ES-I3 (cell line): ENCODE measurements around the gene TMEM270.
"Not testable (repeated sequence)": the region's sequence is repeated elsewhere in the genome, so short reads cannot be mapped to it uniquely, and the experiment has no call there.

ENCODE experiments used
- H3K36me3 ChIP-seq: 2 replicates; pipeline ENCODE4 v1.6.1; 2013; ENCODE audit warnings: mild to moderate bottlenecking, low read length, control low read depth, moderate library complexity; ENCODE audit not compliant: insufficient read depth
- H3K4me1 ChIP-seq: 2 replicates; pipeline ENCODE4 v1.6.1; 2013; ENCODE audit warnings: mild to moderate bottlenecking, control low read depth, low read length; ENCODE audit not compliant: insufficient read depth
- H3K9ac ChIP-seq: 2 replicates; pipeline ENCODE4 v1.6.1; 2013; ENCODE audit warnings: low read depth, mild to moderate bottlenecking, low read length, moderate library complexity
- H3K9me3 ChIP-seq: 2 replicates; pipeline ENCODE4 v1.6.1; 2013; ENCODE audit warnings: mild to moderate bottlenecking, low read length, moderate library complexity; ENCODE audit not compliant: control insufficient read depth, insufficient read depth

The TMEM270 gene

DNA sequence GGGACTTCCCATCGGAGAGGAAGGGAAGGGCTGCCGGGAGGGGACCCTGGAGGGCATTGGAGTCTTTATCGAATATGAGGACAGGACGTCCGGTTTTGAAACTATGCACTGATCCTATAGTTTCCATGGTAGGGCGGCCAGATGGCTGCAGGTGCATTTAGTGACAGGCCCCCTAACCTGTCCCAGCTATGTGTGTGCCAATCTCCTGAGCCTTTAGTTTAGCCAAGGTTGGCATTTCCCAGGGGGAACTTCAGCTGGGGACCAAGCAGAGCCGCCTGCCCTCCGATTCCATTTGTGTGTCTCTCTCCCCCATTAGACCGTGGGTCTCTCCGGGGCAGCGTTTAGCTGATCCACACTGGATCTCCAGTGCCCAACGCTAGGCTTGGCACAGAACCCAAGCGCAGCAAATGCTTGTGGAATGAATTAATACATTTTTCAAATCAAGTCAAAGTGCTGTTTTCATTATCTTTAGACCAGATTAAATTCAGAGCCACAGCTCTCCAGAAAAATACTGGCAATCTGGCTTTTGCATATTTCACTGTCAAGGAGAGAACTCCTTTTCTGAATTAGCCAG is 19.9 kb downstream of the TMEM270 start:
- H3K9ac ChIP-seq: no peak overlapping the region
- no peaks in the 10 kb centered on the region for H3K4me1 ChIP-seq

GRCh38 chr7:73881352-73882046 is 20.5 kb downstream of the TMEM270 start:
- Histone ChIP-seq H3K36me3 (no peaks in the 10 kb centered on the region), H3K4me1 (no peaks in the 10 kb centered on the region; the same call in 1 of the 2 replicates), H3K9me3 (no peaks in the 10 kb centered on the region), H3K9ac (no peak overlapping the region)

More for the DNA sequence above, 19.9 kb downstream of the TMEM270 start:
- Histone ChIP-seq H3K36me3 (no peaks in the 10 kb centered on the region), H3K9me3 (no peaks in the 10 kb centered on the region)

GRCh38 chr7:73882047-73882402 is 21.1 kb downstream of the TMEM270 start:
- no peak overlapping the region for H3K9ac ChIP-seq
- H3K4me1 ChIP-seq: peaks cover 4% of the 10 kb centered on the region; the same call in 1 of the 2 replicates
- H3K9me3 ChIP-seq: no peaks in the 10 kb centered on the region
- no peaks in the 10 kb centered on the region for H3K36me3 ChIP-seq

DNA sequence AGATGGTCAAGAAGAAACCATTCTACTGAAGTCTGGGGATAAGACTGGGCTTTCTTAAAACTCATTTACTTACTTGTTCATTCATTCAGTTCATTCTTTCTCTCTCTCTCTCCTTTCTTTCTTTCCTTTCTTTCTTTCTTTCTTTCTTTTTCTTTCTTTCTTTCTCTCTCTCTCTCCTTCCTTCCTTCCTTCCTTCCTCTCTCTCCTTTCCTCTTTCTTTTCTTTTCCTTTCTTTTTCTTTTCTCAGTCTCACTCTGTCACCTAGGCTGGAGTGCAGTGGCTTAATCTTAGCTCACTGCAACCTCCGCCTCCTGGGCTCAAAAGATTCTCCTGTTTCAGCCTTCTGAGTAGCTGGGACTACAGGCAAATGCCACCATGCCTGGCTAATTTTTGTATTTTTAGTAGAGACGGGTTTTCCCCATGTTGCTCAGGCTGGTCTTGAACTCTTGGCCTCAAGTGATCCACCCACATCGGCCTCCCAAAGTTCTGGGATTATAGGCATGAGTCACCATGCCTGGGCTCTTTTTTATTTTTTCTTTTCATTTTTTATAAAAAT is 24.0 kb downstream of the TMEM270 start:
- not testable (repeated sequence) for H3K9ac ChIP-seq, H3K36me3 ChIP-seq, H3K4me1 ChIP-seq, H3K9me3 ChIP-seq

GRCh38 chr7:73885433-73885974 is 24.5 kb downstream of the TMEM270 start:
- no peaks in the 10 kb centered on the region for H3K36me3 ChIP-seq

GRCh38 chr7:73885975-73886798 is 25.2 kb downstream of the TMEM270 start:
- Histone ChIP-seq H3K4me1 (peaks cover 4% of the 10 kb centered on the region; the same call in 1 of the 2 replicates), H3K36me3 (no peaks in the 10 kb centered on the region), H3K9me3 (no peaks in the 10 kb centered on the region), H3K9ac (no peak overlapping the region)

More at GRCh38 chr7:73885433-73885974, 24.5 kb downstream of the TMEM270 start:
- H3K9me3 ChIP-seq: no peaks in the 10 kb centered on the region
- H3K4me1 ChIP-seq: peaks cover 4% of the 10 kb centered on the region; the same call in 1 of the 2 replicates
- no peak overlapping the region for H3K9ac ChIP-seq

DNA sequence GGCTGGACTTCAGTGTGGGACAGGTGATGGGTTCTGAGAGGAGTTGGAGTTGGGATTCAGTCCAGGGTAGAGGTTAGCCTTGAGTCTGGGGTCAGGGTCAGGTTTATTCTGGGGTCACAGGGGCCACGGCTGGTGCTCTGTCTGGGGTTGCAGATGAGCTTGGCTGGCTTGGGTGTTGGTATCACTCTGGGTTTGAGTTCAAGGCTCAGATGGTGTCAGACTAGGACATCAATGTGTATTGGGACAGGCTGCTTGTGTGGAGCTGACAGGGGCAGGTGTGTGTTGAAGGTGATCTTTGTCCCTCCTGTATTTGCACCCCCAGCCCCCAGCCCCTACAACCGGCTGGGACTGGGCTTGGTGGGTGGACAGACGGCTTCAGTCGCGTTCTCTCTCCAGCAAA is 26.8 kb downstream of the TMEM270 start:
- no peaks in the 10 kb centered on the region for H3K9me3 ChIP-seq
- H3K9ac ChIP-seq: no peak overlapping the region
- peaks cover 4% of the 10 kb centered on the region; the same call in 1 of the 2 replicates for H3K4me1 ChIP-seq
- H3K36me3 ChIP-seq: no peaks in the 10 kb centered on the region

DNA sequence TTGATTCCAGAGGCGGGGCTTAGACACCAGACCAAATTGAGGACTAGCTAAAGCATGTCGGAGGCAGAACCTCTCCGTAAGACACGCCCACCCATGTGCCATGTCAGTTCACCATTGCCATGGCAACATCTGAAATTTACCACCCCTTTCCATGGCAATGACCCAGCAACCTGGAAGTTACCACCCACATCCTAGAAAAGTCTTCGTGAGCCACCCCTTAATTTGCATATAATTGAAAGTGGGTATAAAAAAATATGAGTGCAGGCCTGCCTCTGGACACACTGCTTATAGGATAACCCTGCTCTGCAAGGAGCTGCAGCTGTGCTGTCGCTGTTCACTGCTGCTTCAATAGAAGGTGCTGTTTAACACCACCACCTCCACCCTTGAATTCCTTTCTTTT is 28.0 kb downstream of the TMEM270 start:
- Histone ChIP-seq H3K36me3 (no peaks in the 10 kb centered on the region), H3K9me3 (no peaks in the 10 kb centered on the region), H3K4me1 (peaks cover 4% of the 10 kb centered on the region; the same call in 1 of the 2 replicates), H3K9ac (no peak overlapping the region)

GRCh38 chr7:73890555-73891147 is 29.7 kb downstream of the TMEM270 start:
- no peak overlapping the region for H3K9ac ChIP-seq
- peaks cover 6% of the 10 kb centered on the region; the same call in 1 of the 2 replicates for H3K4me1 ChIP-seq
- no peaks in the 10 kb centered on the region for H3K36me3 ChIP-seq

GRCh38 chr7:73891178-73891885 is 30.4 kb downstream of the TMEM270 start:
- Histone ChIP-seq H3K36me3 (no peaks in the 10 kb centered on the region), H3K9ac (no peak overlapping the region)

More at GRCh38 chr7:73890555-73891147, 29.7 kb downstream of the TMEM270 start:
- no peaks in the 10 kb centered on the region for H3K9me3 ChIP-seq

DNA sequence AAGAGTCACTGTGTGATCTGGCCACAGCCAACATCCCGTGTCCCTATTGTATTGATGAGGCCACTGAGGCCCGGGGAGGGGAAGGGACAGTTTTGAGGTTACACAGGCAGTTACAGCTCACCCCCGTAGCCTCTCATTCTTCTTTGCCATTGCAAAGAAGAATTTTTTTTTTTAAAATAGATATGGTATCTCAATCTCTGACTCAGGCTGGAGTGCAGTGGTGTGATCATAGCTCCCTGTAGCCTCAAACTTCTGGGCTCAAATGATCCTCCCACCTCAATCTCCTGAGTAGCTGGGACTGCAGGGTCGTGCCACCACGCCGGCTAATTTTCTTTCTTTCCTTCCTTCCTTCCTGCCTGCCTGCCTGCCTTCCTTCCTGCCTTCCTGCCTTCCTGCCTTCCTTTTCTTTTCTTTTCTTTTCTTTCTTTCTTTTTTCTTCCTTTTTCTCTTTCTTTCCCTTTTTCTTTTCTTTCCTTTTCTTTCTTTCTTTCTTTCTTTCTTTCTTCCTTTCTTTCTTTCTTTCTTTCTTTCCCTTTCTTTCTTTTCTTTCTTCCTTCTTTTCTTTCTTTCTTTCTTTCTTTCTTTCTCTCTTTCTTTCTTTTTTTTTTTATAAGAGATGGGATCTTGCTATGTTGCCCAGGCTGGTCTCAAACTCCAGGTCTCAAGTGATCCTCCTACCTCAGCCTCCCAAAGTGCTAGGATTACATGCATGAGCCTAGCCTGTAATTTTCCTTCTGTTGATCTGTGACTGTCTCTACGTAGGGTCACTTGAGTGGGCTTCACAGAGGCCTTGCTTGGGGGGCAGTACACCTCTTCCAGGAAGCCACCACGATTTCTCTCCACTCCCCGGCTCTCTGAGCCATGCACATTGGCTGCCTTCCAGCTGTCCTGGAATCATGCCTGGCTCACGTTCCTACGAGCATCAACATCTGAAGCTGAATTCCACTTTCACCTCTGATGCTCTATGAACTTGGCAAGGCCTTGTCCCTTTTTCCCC is 31.3 kb downstream of the TMEM270 start:
- Histone ChIP-seq H3K9me3 (peaks cover 8% of the 10 kb centered on the region; the same call in 1 of the 2 replicates), H3K4me1 (peaks cover 3% of the 10 kb centered on the region; the same call in 1 of the 2 replicates), H3K36me3 (no peaks in the 10 kb centered on the region), H3K9ac (no peak overlapping the region)

More at GRCh38 chr7:73891178-73891885, 30.4 kb downstream of the TMEM270 start:
- peaks cover 3% of the 10 kb centered on the region; the same call in 1 of the 2 replicates for H3K9me3 ChIP-seq
- H3K4me1 ChIP-seq: peaks cover 6% of the 10 kb centered on the region; the same call in 1 of the 2 replicates

DNA sequence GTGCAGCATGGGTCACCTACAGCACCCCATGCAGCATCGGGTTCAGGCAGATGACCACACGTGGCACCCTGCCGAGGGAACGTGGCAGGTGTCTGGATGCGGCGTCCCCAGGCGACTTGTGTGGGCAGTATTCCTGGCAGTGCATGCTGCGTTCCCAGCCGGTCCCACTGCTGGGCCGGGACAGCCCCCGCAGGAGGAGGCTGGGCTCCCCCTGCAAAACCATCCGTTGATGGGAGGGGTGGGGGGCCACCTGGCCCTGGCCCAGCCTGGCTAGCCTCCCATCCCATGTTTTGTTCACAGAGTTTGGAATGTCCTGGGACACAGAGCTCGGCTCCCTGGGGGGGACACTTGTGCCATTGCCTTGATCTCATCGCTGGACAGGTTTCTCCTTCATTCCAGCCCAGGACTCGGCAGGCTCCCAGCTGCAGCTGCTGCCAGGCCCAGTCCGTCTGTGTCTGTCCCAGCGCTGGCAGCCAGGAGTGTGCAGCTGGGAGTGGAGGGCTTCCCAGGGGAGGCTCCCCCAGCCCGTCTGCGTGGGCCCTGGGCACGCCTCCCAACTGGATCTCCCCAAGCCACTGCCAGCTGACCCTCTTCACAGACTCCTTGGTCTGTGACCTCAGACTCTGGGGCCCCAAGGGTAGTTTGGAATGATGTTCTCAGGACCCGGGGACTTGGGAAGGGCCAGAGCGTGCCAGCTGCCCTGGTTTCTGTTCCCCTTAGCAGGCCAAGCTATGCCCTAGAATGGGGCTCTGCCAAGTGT is 32.6 kb downstream of the TMEM270 start:
- Histone ChIP-seq H3K9me3 (peaks cover 8% of the 10 kb centered on the region; the same call in 1 of the 2 replicates), H3K4me1 (peaks cover 3% of the 10 kb centered on the region; the same call in 1 of the 2 replicates), H3K36me3 (no peaks in the 10 kb centered on the region), H3K9ac (no peak overlapping the region)
